ENCODE measurements around the gene FRYL.

- TF ChIP-seq MAX (IDR thresholded peaks at IDR 0.05): no peak
- TF ChIP-seq EP300 (IDR thresholded peaks at IDR 0.05; ENCODE audit: borderline replicate concordance): no peak
- no peak for TF ChIP-seq ZBTB7A (IDR thresholded peaks at IDR 0.05; ENCODE audit: low read depth)
- TF ChIP-seq REST (IDR thresholded peaks at IDR 0.05; ENCODE audit: low read depth): no peak
- TF ChIP-seq USF1 (IDR thresholded peaks at IDR 0.05): no peak
- no peak for TF ChIP-seq EGR1 (IDR thresholded peaks at IDR 0.05)
Measured at GRCh38 chr4:48790561-48790960, 10.5 kb upstream of the FRYL start.
